ENCODE measurements around the gene DIAPH2.

Gene DIAPH2

GRCh38 chrX:96761566-96761965 is 76.9 kb downstream of the DIAPH2 start:
- no peaks in the 10 kb centered on the region for H3K9me3 ChIP-seq
- H3K4me3 ChIP-seq = no peak overlapping the region
- H3K36me3 ChIP-seq = no peaks in the 10 kb centered on the region
- intact Hi-C loops (cut with DNase I; ENCODE audit: low total_unique reads) = no loop called here
- no peaks in the 10 kb centered on the region for H3K27me3 ChIP-seq
- DNase-seq = no peak
- no peak overlapping the region for H3K27ac ChIP-seq
- H3K4me1 ChIP-seq = no peaks in the 10 kb centered on the region
- no peak for TF ChIP-seq CTCF (IDR thresholded peaks at IDR 0.05)

- TF ChIP-seq CTCF (IDR thresholded peaks at IDR 0.05) = no peak
- Histone ChIP-seq H3K4me1 (no peaks in the 10 kb centered on the region), H3K27me3 (no peaks in the 10 kb centered on the region), H3K4me3 (no peak overlapping the region), H3K9me3 (no peaks in the 10 kb centered on the region), H3K36me3 (no peaks in the 10 kb centered on the region), H3K27ac (no peak overlapping the region)
- no peak for DNase-seq
- intact Hi-C loops (cut with DNase I; ENCODE audit: low total_unique reads) = no loop called here
Measured at GRCh38 chrX:96763608-96764007, 79.0 kb downstream of the DIAPH2 start.

- H3K36me3 ChIP-seq = no peaks in the 10 kb centered on the region
- DNase-seq = no peak
- TF ChIP-seq CTCF (IDR thresholded peaks at IDR 0.05) = no peak
- H3K4me1 ChIP-seq = no peaks in the 10 kb centered on the region
- intact Hi-C loops (cut with DNase I; ENCODE audit: low total_unique reads) = no loop called here
- no peak overlapping the region for H3K27ac ChIP-seq
- no peaks in the 10 kb centered on the region for H3K27me3 ChIP-seq
- no peaks in the 10 kb centered on the region for H3K9me3 ChIP-seq
- H3K4me3 ChIP-seq = no peak overlapping the region
Measured at GRCh38 chrX:96764864-96765263, 80.2 kb downstream of the DIAPH2 start.

- no peaks in the 10 kb centered on the region for H3K4me1 ChIP-seq
- peak in 1 of 2 experiments; percentile 28 for TF ChIP-seq CTCF (IDR thresholded peaks at IDR 0.05)
- no peaks in the 10 kb centered on the region for H3K27me3 ChIP-seq
- intact Hi-C loops (cut with DNase I; ENCODE audit: low total_unique reads) = no loop called here
- no peak overlapping the region for H3K27ac ChIP-seq
- no peak for DNase-seq
- no peak overlapping the region for H3K4me3 ChIP-seq
- H3K9me3 ChIP-seq = no peaks in the 10 kb centered on the region
- H3K36me3 ChIP-seq = no peaks in the 10 kb centered on the region
Measured at GRCh38 chrX:96770315-96770714, 85.7 kb downstream of the DIAPH2 start.

GRCh38 chrX:96771486-96771885 is 86.8 kb downstream of the DIAPH2 start:
- intact Hi-C loops (cut with DNase I; ENCODE audit: low total_unique reads) = no loop called here
- DNase-seq = no peak
- Histone ChIP-seq H3K9me3 (no peaks in the 10 kb centered on the region), H3K36me3 (no peaks in the 10 kb centered on the region), H3K27ac (no peak overlapping the region), H3K4me1 (no peaks in the 10 kb centered on the region), H3K4me3 (no peak overlapping the region), H3K27me3 (no peaks in the 10 kb centered on the region)
- TF ChIP-seq CTCF (IDR thresholded peaks at IDR 0.05) = no peak

- no peaks in the 10 kb centered on the region for H3K27me3 ChIP-seq
- no peak overlapping the region for H3K27ac ChIP-seq
- no peak overlapping the region for H3K4me3 ChIP-seq
- TF ChIP-seq CTCF (IDR thresholded peaks at IDR 0.05) = no peak
- no peaks in the 10 kb centered on the region for H3K36me3 ChIP-seq
- no peaks in the 10 kb centered on the region for H3K9me3 ChIP-seq
- intact Hi-C loops (cut with DNase I; ENCODE audit: low total_unique reads) = no loop called here
- no peak for DNase-seq
- no peaks in the 10 kb centered on the region for H3K4me1 ChIP-seq
Measured at GRCh38 chrX:96774116-96774515, 89.5 kb downstream of the DIAPH2 start.
